Fibroblast of skin of left quadriceps (primary cell): ENCODE data around the gene HELT.

Source experiments
- DNase-seq, 2 experiments: peaks; one replicate each; pipeline ENCODE4 v3.0.0-alpha.2; 2013; ENCODE audit warnings: low read depth in 2 of 2

HELT gene

GRCh38 chr4:185003596-185004351 is 14.5 kb upstream of the HELT start:
- DNase-seq = no peak

- no peak for DNase-seq
Measured at GRCh38 chr4:185004562-185005218, 13.6 kb upstream of the HELT start.

GRCh38 chr4:185005219-185005819 is 13.0 kb upstream of the HELT start:
- DNase-seq = peak; percentile 30 to 37

GRCh38 chr4:185011408-185011807 is 6.9 kb upstream of the HELT start:
- no peak for DNase-seq

- DNase-seq = no peak
Measured at GRCh38 chr4:185013417-185014125, 4.7 kb upstream of the HELT start.

GRCh38 chr4:185015108-185015507 is 3.2 kb upstream of the HELT start:
- no peak for DNase-seq

- no peak for DNase-seq
Measured at GRCh38 chr4:185016101-185016940, 2.0 kb upstream of the HELT start.

GRCh38 chr4:185016946-185017758 is 1.1 kb upstream of the HELT start:
- DNase-seq = no peak

- DNase-seq = no peak
Measured at GRCh38 chr4:185018834-185019455, 655 bp downstream of the HELT start.

- no peak for DNase-seq
Measured at GRCh38 chr4:185019456-185020292, 1.4 kb downstream of the HELT start.

GRCh38 chr4:185020293-185020808 is 2.1 kb downstream of the HELT start:
- DNase-seq = no peak

GRCh38 chr4:185020863-185021761 is 2.8 kb downstream of the HELT start:
- DNase-seq = no peak

GRCh38 chr4:185023471-185023870 is 5.2 kb downstream of the HELT start:
- DNase-seq = no peak

- no peak for DNase-seq
Measured at GRCh38 chr4:185028625-185029024, 10.3 kb downstream of the HELT start.

- DNase-seq = no peak
Measured at GRCh38 chr4:185031611-185032010, 13.3 kb downstream of the HELT start.

- DNase-seq = no peak
Measured at GRCh38 chr4:185033072-185033471, 14.8 kb downstream of the HELT start.

- no peak for DNase-seq
Measured at GRCh38 chr4:185033950-185034349, 15.7 kb downstream of the HELT start.

GRCh38 chr4:185035284-185035683 is 17.0 kb downstream of the HELT start:
- no peak for DNase-seq
